Brain microvascular endothelial cell (primary cell): ENCODE data around the gene DIAPH3.
"Not testable (repeated sequence)": the region's sequence is repeated elsewhere in the genome, so short reads cannot be mapped to it uniquely, and the experiment has no call there.

Experiments
- DNase-seq: peaks from one replicate; pipeline ENCODE4 v3.0.0-alpha.2; 2020
- H3K27ac ChIP-seq: fragments of 250-450 bp; sonication (Bioruptor Pico); 2 replicates; pipeline ENCODE4 v1.5.1; 2020; ENCODE audit warnings: mild to moderate bottlenecking, moderate library complexity
- H3K27me3 ChIP-seq: fragments of 250-450 bp; sonication (Bioruptor Pico); replicated peaks from 2 replicates; pipeline ENCODE4 v1.5.1; 2020; ENCODE audit warnings: mild to moderate bottlenecking
- H3K36me3 ChIP-seq: fragments of 250-450 bp; sonication (Bioruptor Pico); replicated peaks from 2 replicates; pipeline ENCODE4 v1.5.1; 2020; ENCODE audit warnings: mild to moderate bottlenecking
- H3K4me3 ChIP-seq: 2 replicates; pipeline ENCODE4 v1.5.1; 2011; ENCODE audit warnings: low read depth, mild to moderate bottlenecking, control low read depth, low read length, moderate library complexity
- CTCF ChIP-seq: IDR thresholded peaks from 2 replicates; pipeline ENCODE4 v1.5.1; 2011; ENCODE audit warnings: low read depth, mild to moderate bottlenecking, moderate library complexity, low read length, control low read depth, inconsistent platforms; ENCODE audit errors: missing control alignments
- in situ Hi-C: cut with HindIII; loops from 2 replicates; pipeline ENCODE4 v1.10.0; 2017; ENCODE audit warnings: low sequenced_read_pairs, low pct_ligation_motif_present

DIAPH3 gene

GRCh38 chr13:60066226-60066625 is 97.5 kb downstream of the DIAPH3 start:
- no peak overlapping the region for H3K27ac ChIP-seq
- no peak for DNase-seq
- no peaks in the 10 kb centered on the region for H3K27me3 ChIP-seq
- no peak overlapping the region for H3K4me3 ChIP-seq
- TF ChIP-seq CTCF: no peak
- in situ Hi-C loops: no loop called here
- no peaks in the 10 kb centered on the region for H3K36me3 ChIP-seq

- in situ Hi-C loops: no loop called here
- TF ChIP-seq CTCF: no peak
- Histone ChIP-seq H3K27me3 (no peaks in the 10 kb centered on the region), H3K27ac (no peak overlapping the region), H3K4me3 (no peak overlapping the region), H3K36me3 (no peaks in the 10 kb centered on the region)
- DNase-seq: no peak
Observed at GRCh38 chr13:60062502-60062901, 101.2 kb downstream of the DIAPH3 start.

- no peaks in the 10 kb centered on the region for H3K27me3 ChIP-seq
- H3K36me3 ChIP-seq: no peaks in the 10 kb centered on the region
- in situ Hi-C loops: no loop called here
- no peak overlapping the region for H3K4me3 ChIP-seq
- no peak for TF ChIP-seq CTCF
- DNase-seq: no peak
- H3K27ac ChIP-seq: no peak overlapping the region
Observed at GRCh38 chr13:60061737-60062136, 102.0 kb downstream of the DIAPH3 start.

- Histone ChIP-seq H3K27me3 (no peaks in the 10 kb centered on the region), H3K36me3 (no peaks in the 10 kb centered on the region), H3K4me3 (no peak overlapping the region), H3K27ac (no peak overlapping the region)
- DNase-seq: no peak
- in situ Hi-C loops: no loop called here
- TF ChIP-seq CTCF: no peak
Observed at GRCh38 chr13:60051754-60052285, 111.9 kb downstream of the DIAPH3 start.

- H3K27me3 ChIP-seq, H3K36me3 ChIP-seq, DNase-seq, H3K27ac ChIP-seq, in situ Hi-C loops, H3K4me3 ChIP-seq: not testable (repeated sequence)
Observed at GRCh38 chr13:60048353-60048752, 115.4 kb downstream of the DIAPH3 start.

- TF ChIP-seq CTCF: no peak
- in situ Hi-C loops: no loop called here
- no peak overlapping the region for H3K4me3 ChIP-seq
- no peaks in the 10 kb centered on the region for H3K36me3 ChIP-seq
- H3K27me3 ChIP-seq: no peaks in the 10 kb centered on the region
- no peak overlapping the region for H3K27ac ChIP-seq
- DNase-seq: peak; percentile 4
Observed at GRCh38 chr13:60047918-60048317, 115.8 kb downstream of the DIAPH3 start.
